ENCODE measurements around the gene GZF1. TPM values are rescaled to one million over a fixed set of nuclear protein-coding genes. Genes with fewer than 3 reads are reported as not detected.

The GZF1 gene
- total RNA-seq, 4 donors from 2014 or later, result 10.1 to 23.0 (median 13.3) TPM

DNA sequence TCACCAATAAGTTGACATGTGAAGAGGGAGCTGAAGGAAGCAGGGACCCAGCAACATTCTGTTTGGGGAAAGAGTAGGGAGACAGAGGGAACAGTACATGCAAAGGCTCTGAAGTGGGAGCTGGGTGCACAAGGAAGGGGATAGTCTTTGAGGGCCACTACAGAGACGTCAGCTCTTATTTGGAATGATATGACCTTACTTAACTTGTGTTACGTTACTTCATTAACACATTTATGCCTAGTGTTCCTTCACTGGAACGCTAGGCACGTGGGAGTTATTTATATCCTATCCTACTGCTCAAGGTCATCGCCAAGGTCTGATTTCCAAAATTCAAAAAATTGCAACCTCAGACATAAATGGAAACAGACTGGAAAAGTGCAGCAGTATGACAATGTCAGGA is 39.1 kb downstream of the GZF1 start:
- H3K4me3 ChIP-seq, result no peak overlapping the region
- DNase-seq (no peak), ATAC-seq (peak in 1 of 2 donors; percentile 28)
- H3K36me3 ChIP-seq, result peaks cover 0 to 5% of the 10 kb centered on the region in 2 donors
- H3K27me3 ChIP-seq, result no peaks in the 10 kb centered on the region
- H3K4me1 ChIP-seq, result peaks cover 36 to 50% of the 10 kb centered on the region in 2 donors
- TF ChIP-seq, protein P1, sequence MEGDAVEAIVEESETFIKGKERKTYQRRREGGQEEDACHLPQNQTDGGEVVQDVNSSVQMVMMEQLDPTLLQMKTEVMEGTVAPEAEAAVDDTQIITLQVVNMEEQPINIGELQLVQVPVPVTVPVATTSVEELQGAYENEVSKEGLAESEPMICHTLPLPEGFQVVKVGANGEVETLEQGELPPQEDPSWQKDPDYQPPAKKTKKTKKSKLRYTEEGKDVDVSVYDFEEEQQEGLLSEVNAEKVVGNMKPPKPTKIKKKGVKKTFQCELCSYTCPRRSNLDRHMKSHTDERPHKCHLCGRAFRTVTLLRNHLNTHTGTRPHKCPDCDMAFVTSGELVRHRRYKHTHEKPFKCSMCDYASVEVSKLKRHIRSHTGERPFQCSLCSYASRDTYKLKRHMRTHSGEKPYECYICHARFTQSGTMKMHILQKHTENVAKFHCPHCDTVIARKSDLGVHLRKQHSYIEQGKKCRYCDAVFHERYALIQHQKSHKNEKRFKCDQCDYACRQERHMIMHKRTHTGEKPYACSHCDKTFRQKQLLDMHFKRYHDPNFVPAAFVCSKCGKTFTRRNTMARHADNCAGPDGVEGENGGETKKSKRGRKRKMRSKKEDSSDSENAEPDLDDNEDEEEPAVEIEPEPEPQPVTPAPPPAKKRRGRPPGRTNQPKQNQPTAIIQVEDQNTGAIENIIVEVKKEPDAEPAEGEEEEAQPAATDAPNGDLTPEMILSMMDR (IDR thresholded peaks at IDR 0.05 in 4 of 5, conservative IDR thresholded peaks at IDR 0.05 in 1 of 5), result no peak
- no peak for TF ChIP-seq POLR2A (IDR thresholded peaks at IDR 0.05)
- in situ Hi-C loops (cut with MboI; ENCODE audit: low sequenced_read_pairs in 4 of 4) (loop anchor here in 1 of 4 donors (25.0 kb wide), 1 partner anchor 211 kb away; the partner anchor contains the start of gene CST9), intact Hi-C loops (cut with DNase I; ENCODE audit: low total_unique reads) (no loop called here)
- H3K9me3 ChIP-seq, result no peaks in the 10 kb centered on the region
- H3K27ac ChIP-seq, result peak overlapping the region in 3 of 4 donors; percentile 8 to 53 (median 51)

DNA sequence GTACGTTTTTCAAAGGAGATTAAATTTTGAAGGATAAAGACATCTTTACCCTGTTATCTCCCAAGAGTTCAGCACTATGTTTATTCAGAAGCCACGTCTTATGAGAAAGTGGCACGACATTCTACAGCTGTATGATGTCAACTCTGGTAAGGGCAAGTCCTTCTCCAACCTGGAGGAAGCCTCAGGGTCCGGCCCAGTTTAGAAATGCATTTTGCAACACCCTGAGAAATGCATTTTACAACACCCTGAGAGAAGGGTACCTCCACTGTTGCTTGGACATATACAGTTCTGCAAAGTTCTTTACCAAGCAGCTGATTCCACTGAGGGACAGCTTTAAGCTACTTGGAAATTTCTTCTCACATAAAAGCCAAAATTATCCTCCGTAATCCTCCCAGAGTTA is 41.8 kb downstream of the GZF1 start:
- H3K4me1 ChIP-seq, result peaks cover 26 to 41% of the 10 kb centered on the region in 2 donors
- H3K27ac ChIP-seq, result peak overlapping the region in 1 of 4 donors; percentile 2
- intact Hi-C loops (cut with DNase I; ENCODE audit: low total_unique reads), result no loop called here
- H3K27me3 ChIP-seq, result no peaks in the 10 kb centered on the region
- H3K36me3 ChIP-seq, result peaks cover 0 to 5% of the 10 kb centered on the region in 2 donors
- in situ Hi-C loops (cut with MboI; ENCODE audit: low sequenced_read_pairs in 4 of 4), result loop anchor here in 1 of 4 donors (25.0 kb wide), 1 partner anchor 209 kb away; the partner anchor contains the start of gene CST9
- ATAC-seq (no peak), DNase-seq (no peak)
- H3K4me3 ChIP-seq, result no peak overlapping the region
- TF ChIP-seq POLR2A (IDR thresholded peaks at IDR 0.05), result no peak
- TF ChIP-seq, protein P1 (IDR thresholded peaks at IDR 0.05 in 4 of 5, conservative IDR thresholded peaks at IDR 0.05 in 1 of 5), result no peak
- H3K9me3 ChIP-seq, result no peaks in the 10 kb centered on the region

DNA sequence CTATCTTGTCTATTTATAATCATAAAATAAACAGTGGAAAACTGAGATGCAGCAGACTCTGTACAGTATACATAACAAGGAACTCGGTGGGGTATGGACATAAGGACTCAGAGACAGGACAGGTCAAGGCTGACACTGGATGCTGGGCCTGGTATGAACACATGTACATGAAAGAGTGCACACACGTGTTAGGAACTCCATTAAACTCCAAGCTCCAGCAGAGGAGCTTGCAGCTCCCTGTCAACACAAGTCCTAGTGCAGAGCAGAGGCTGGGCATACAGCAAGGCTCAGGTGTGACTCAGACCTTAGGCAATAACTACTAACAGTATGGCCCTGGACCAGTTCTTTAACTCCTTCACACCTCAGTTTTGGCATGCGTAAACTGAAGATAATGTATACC is 42.2 kb downstream of the GZF1 start:
- H3K4me1 ChIP-seq, result peaks cover 31 to 45% of the 10 kb centered on the region in 2 donors
- peaks cover 0 to 5% of the 10 kb centered on the region in 2 donors for H3K36me3 ChIP-seq
- ATAC-seq (peak; percentile 91 to 92), DNase-seq (peak in 1 of 2 donors; percentile 32)
- H3K9me3 ChIP-seq, result no peaks in the 10 kb centered on the region
- intact Hi-C loops (cut with DNase I; ENCODE audit: low total_unique reads) (no loop called here), in situ Hi-C loops (cut with MboI; ENCODE audit: low sequenced_read_pairs in 4 of 4) (loop anchor here in 1 of 4 donors (25.0 kb wide), 1 partner anchor 208 kb away; the partner anchor contains the start of gene CST9)
- no peak for TF ChIP-seq POLR2A (IDR thresholded peaks at IDR 0.05)
- TF ChIP-seq, protein P1 (IDR thresholded peaks at IDR 0.05 in 4 of 5, conservative IDR thresholded peaks at IDR 0.05 in 1 of 5), result no peak
- H3K4me3 ChIP-seq, result no peak overlapping the region
- H3K27me3 ChIP-seq, result no peaks in the 10 kb centered on the region
- H3K27ac ChIP-seq, result peak overlapping the region in 1 of 4 donors; percentile 2

DNA sequence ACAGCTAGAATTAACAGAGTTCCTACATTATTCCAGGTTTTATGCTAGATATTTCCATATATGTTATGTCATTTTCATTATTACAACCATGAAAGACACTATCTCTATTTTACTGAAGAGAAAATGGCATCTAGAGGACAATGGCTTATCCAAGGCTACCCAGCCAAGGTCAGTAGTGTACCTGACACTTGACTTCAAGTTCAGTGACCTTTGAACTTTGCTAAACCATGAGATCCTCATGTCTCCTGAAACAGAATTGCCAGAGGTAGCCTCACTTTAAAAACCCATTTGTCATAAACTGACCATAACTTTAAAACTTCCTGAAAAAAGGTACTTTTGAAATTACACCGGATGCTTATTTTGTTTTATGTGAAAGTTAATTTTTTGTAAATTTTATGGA is 44.9 kb downstream of the GZF1 start:
- DNase-seq, result no peak
- H3K27me3 ChIP-seq, result no peaks in the 10 kb centered on the region
- no peak for TF ChIP-seq POLR2A (IDR thresholded peaks at IDR 0.05)
- TF ChIP-seq, protein P1 (IDR thresholded peaks at IDR 0.05 in 4 of 5, conservative IDR thresholded peaks at IDR 0.05 in 1 of 5), result no peak
- no peak overlapping the region for H3K4me3 ChIP-seq
- no peaks in the 10 kb centered on the region for H3K36me3 ChIP-seq
- no peak overlapping the region for H3K27ac ChIP-seq
- ATAC-seq, result no peak
- in situ Hi-C loops (cut with MboI; ENCODE audit: low sequenced_read_pairs in 4 of 4) (loop anchor here in 1 of 4 donors (25.0 kb wide), 1 partner anchor 205 kb away; the partner anchor contains the start of gene CST9), intact Hi-C loops (cut with DNase I; ENCODE audit: low total_unique reads) (no loop called here)
- H3K4me1 ChIP-seq, result peaks cover 39 to 51% of the 10 kb centered on the region in 2 donors
- no peaks in the 10 kb centered on the region for H3K9me3 ChIP-seq
